ENCODE measurements around the gene YBX2. TPM values are rescaled to one million over a fixed set of nuclear protein-coding genes. Genes with fewer than 3 reads are reported as not detected.

YBX2 gene
- total RNA-seq, 8 experiments from 2014 or later = 0.09 to 2.4 (median 0.51) TPM

GRCh38 chr17:7329374-7329996 is 35.0 kb upstream of the YBX2 start:
- in situ Hi-C loops (cut with MboI; ENCODE audit: low pct_unique_long_range_greater_than_20kb in 2 of 9, low sequenced_read_pairs in 9 of 9, unreplicated experiment in 9 of 9) = no loop called here
- Histone ChIP-seq H3K27ac (peak overlapping the region; percentile 93 to 94), H3K4me1 (replicated peaks in 1 of 2) (peaks cover 13% of the 10 kb centered on the region in 2 donors), H3K4me3 (peak overlapping the region; percentile 68 to 95 (median 82))
- WGBS, 10 experiments = 0 to 2% methylated on average over 3 to 9 of the region's 43 CpGs; no CpG with 5 or more reads in 8 of the 10 experiments
- ATAC-seq (replicated peaks in 6 of 8) = peak; percentile 64 to 86 (median 82)

- H3K4me3 ChIP-seq = peak within 1 kb of the TSS; percentile 68 to 95 (median 82)
- 0 to 17% (median 3%) methylated on average over 1 to 14 of the region's 50 CpGs; no CpG with 5 or more reads in 6 of the 10 experiments for WGBS, 10 experiments
- peak; percentile 15 to 55 (median 28) for ATAC-seq (replicated peaks in 6 of 8)
- peak within 1 kb of the TSS; percentile 93 to 94 for H3K27ac ChIP-seq
- peaks cover 13% of the 10 kb centered on the region in 2 donors for H3K4me1 ChIP-seq (replicated peaks in 1 of 2)
- in situ Hi-C loops (cut with MboI; ENCODE audit: low pct_unique_long_range_greater_than_20kb in 2 of 9, low sequenced_read_pairs in 9 of 9, unreplicated experiment in 9 of 9) = no loop called here
Observed at GRCh38 chr17:7328840-7329373, 34.5 kb upstream of the YBX2 start, which contains the start of gene NEURL4. NEURL4 (minus strand) TSS chr17:7329335; CDS start chr17:7329312, 23 bp downstream.

DNA sequence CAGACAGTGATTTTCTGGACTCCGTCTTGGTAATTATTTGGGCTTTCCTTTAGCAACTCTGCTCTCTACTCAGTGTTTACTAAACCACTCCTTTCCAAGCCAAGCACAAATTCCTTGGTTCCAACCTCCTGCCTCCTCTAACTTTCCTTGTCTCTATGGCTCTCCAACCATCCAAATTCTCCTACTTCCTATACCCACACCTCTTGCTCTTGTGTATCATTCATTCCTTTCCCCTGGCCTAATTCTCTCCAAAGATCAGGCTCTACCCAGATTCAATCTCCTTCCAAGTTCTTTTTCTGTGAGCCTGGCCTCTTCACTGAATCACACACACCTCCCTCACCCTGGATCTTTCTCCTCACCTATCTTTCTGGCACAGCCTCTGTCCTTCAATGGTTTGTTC is 33.6 kb upstream of the YBX2 start:
- Histone ChIP-seq H3K4me1 (replicated peaks in 1 of 2) (peaks cover 13% of the 10 kb centered on the region in 2 donors), H3K27ac (no peak overlapping the region), H3K4me3 (peak overlapping the region; percentile 68 to 95 (median 82))
- in situ Hi-C loops (cut with MboI; ENCODE audit: low pct_unique_long_range_greater_than_20kb in 2 of 9, low sequenced_read_pairs in 9 of 9, unreplicated experiment in 9 of 9) = no loop called here
- WGBS, 10 experiments = 33 to 100% (median 80%) methylated on average over 1 of the region's 1 CpG; no CpG with 5 or more reads in 6 of the 10 experiments
- no peak for ATAC-seq (replicated peaks in 6 of 8)

DNA sequence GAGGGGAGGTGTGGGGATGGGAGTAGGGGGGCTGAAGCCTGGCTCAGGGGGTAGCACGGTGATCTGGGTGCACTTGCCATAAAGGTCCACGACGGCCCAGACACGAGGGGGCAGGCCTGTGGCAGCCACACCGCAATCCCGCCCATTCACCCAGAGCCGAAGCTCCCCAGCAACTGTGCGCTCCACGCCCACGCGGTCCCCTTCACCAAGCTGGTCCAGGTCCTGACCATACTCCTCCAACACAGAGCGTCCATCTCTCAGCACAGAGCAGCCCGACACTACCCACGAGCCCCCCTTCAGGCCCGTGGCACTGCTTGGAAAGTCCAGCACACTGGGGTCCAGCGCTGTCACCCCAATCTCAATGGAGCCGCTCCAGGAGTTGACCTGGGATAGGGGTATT is 33.1 kb upstream of the YBX2 start:
- Histone ChIP-seq H3K4me3 (peak overlapping the region in 1 of 5 donors; percentile 95), H3K27ac (no peak overlapping the region), H3K4me1 (replicated peaks in 1 of 2) (peaks cover 13% of the 10 kb centered on the region in 2 donors)
- in situ Hi-C loops (cut with MboI; ENCODE audit: low pct_unique_long_range_greater_than_20kb in 2 of 9, low sequenced_read_pairs in 9 of 9, unreplicated experiment in 9 of 9) = no loop called here
- 73 to 100% (median 89%) methylated on average over 1 to 8 of the region's 17 CpGs; no CpG with 5 or more reads in 5 of the 10 experiments for WGBS, 10 experiments
- ATAC-seq (replicated peaks in 6 of 8) = no peak

DNA sequence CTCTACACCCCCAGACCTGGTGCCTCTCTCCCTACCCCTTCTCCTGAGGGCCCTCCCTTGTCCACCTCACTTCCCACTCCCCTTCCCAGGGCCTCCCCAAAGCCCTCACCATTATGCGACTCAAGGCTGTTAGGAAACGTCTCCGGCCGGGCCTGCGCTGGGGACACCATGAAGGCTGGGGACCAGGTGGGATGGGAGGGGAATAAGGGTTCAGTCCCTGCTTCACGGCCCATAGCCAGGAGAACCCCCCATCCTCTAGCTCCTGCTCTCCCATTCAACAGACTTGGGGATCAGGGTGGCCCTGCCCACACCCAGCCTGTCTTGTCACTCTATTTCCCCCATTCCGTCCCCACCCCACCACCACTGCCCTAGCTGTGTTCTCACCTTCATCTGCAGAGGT is 32.6 kb upstream of the YBX2 start:
- in situ Hi-C loops (cut with MboI; ENCODE audit: low pct_unique_long_range_greater_than_20kb in 2 of 9, low sequenced_read_pairs in 9 of 9, unreplicated experiment in 9 of 9) = no loop called here
- H3K27ac ChIP-seq = no peak overlapping the region
- peaks cover 13% of the 10 kb centered on the region in 2 donors for H3K4me1 ChIP-seq (replicated peaks in 1 of 2)
- 80% methylated on average over 2 of the region's 7 CpGs; no CpG with 5 or more reads in 9 of the 10 experiments for WGBS, 10 experiments
- no peak overlapping the region for H3K4me3 ChIP-seq
- ATAC-seq (replicated peaks in 6 of 8) = no peak

- in situ Hi-C loops (cut with MboI; ENCODE audit: low pct_unique_long_range_greater_than_20kb in 2 of 9, low sequenced_read_pairs in 9 of 9, unreplicated experiment in 9 of 9) = no loop called here
Observed at GRCh38 chr17:7326186-7326585, 31.7 kb upstream of the YBX2 start.

GRCh38 chr17:7325031-7325528 is 30.6 kb upstream of the YBX2 start:
- 90 to 100% methylated on average over 2 of the region's 19 CpGs; no CpG with 5 or more reads in 8 of the 10 experiments for WGBS, 10 experiments
- in situ Hi-C loops (cut with MboI; ENCODE audit: low pct_unique_long_range_greater_than_20kb in 2 of 9, low sequenced_read_pairs in 9 of 9, unreplicated experiment in 9 of 9) = no loop called here
- no peak overlapping the region for H3K4me3 ChIP-seq

More at GRCh38 chr17:7326186-7326585, 31.7 kb upstream of the YBX2 start:
- H3K4me1 ChIP-seq (replicated peaks in 1 of 2) = peaks cover 13% of the 10 kb centered on the region in 2 donors
- no peak overlapping the region for H3K27ac ChIP-seq
- WGBS, 10 experiments = 94 to 100% (median 100%) methylated on average over 2 to 4 of the region's 11 CpGs; no CpG with 5 or more reads in 5 of the 10 experiments
- H3K4me3 ChIP-seq = no peak overlapping the region
- ATAC-seq (replicated peaks in 6 of 8) = no peak

GRCh38 chr17:7324438-7324779 is 30.0 kb upstream of the YBX2 start:
- WGBS, 10 experiments = 60 to 100% (median 100%) methylated on average over 1 to 2 of the region's 3 CpGs; no CpG with 5 or more reads in 5 of the 10 experiments
- H3K4me3 ChIP-seq = peak overlapping the region in 1 of 5 donors; percentile 1
- no peak for ATAC-seq (replicated peaks in 6 of 8)
- in situ Hi-C loops (cut with MboI; ENCODE audit: low pct_unique_long_range_greater_than_20kb in 2 of 9, low sequenced_read_pairs in 9 of 9, unreplicated experiment in 9 of 9) = no loop called here
- peaks cover 6 to 7% of the 10 kb centered on the region in 2 donors for H3K4me1 ChIP-seq (replicated peaks in 1 of 2)
- H3K27ac ChIP-seq = no peak overlapping the region

More at GRCh38 chr17:7325031-7325528, 30.6 kb upstream of the YBX2 start:
- ATAC-seq (replicated peaks in 6 of 8) = no peak
- Histone ChIP-seq H3K27ac (no peak overlapping the region), H3K4me1 (replicated peaks in 1 of 2) (peaks cover 6 to 7% of the 10 kb centered on the region in 2 donors)

DNA sequence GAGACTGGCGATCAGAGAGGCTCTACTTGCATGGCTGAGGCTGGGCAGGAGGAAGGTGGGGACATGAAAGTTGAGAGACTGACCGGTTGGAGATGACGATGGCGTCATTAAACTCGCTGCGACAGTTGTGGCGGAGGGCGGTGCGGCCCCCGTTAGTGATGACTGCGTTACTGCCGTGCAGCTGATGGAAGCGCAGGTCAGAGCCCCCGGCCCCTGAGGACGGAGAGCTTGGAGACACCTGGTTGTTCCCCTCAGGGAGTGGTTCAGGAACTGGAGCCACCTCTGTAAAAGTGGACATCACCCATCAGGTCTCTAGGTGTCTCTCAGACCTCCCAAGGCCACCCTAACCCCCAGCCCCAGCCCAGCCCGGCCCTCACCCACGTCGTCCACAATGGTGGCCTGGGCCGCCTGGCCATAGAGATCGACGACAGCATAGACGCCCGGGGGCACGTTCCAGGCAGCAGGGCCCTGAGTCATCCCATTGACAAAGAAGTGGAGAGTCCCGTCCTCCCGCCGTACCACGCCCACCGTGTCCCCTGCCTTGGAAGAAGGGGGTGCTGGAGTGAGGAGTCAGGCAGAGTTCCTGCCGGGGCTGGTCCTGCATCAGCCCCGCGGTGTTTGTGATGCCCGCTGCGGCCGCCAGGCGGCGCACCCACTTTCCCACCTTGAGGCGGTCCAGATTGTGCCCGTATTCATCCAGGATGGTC is 29.4 kb upstream of the YBX2 start:
- Histone ChIP-seq H3K4me1 (replicated peaks in 1 of 2) (peaks cover 6 to 7% of the 10 kb centered on the region in 2 donors), H3K4me3 (peak overlapping the region in 1 of 5 donors; percentile 1), H3K27ac (no peak overlapping the region)
- ATAC-seq (replicated peaks in 6 of 8) = peak; percentile 18 to 54 (median 44)
- in situ Hi-C loops (cut with MboI; ENCODE audit: low pct_unique_long_range_greater_than_20kb in 2 of 9, low sequenced_read_pairs in 9 of 9, unreplicated experiment in 9 of 9) = no loop called here
- WGBS, 10 experiments = 47 to 84% methylated on average over 9 to 13 of the region's 39 CpGs; no CpG with 5 or more reads in 8 of the 10 experiments

DNA sequence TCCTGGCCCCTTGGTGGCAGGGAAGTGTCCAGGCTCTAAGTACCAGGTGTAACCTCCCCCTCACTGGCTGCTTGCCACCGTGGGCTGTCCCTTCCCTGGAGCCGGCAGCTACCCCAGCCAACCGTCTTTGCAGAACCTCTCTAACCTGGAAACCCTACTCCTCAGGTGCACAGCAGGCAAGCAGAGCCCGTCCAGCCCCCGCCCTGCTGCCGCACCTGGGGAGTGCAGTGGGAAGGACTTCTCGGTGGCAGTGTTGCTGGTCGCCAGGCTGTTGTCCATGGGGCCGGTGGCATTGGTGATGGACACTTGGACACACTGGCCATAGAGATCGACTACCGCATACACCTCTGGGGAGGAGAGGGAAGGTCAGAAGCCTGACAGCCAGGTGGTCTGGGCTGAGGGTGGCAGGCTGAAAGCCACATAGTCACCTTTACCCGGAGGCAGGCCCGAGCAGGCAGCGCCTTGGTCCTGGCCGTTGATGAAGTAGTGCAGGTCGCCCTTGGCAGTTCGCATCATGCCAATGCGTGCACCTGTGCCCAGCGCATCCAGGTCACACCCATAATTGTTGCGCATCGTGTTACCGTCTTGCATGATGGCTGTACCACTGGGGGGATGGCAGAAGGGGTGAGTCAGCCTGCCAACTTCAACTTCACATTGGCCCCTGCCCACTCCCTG is 28.2 kb upstream of the YBX2 start:
- 92 to 100% (median 100%) methylated on average over 1 to 4 of the region's 22 CpGs; no CpG with 5 or more reads in 5 of the 10 experiments for WGBS, 10 experiments
- in situ Hi-C loops (cut with MboI; ENCODE audit: low pct_unique_long_range_greater_than_20kb in 2 of 9, low sequenced_read_pairs in 9 of 9, unreplicated experiment in 9 of 9) = no loop called here
- H3K27ac ChIP-seq = no peak overlapping the region
- no peak for ATAC-seq (replicated peaks in 6 of 8)
- H3K4me1 ChIP-seq (replicated peaks in 1 of 2) = no peaks in the 10 kb centered on the region
- no peak overlapping the region for H3K4me3 ChIP-seq

- no peak overlapping the region for H3K4me3 ChIP-seq
- 80 to 88% (median 84%) methylated on average over 3 to 8 of the region's 15 CpGs; no CpG with 5 or more reads in 7 of the 10 experiments for WGBS, 10 experiments
- no peaks in the 10 kb centered on the region for H3K4me1 ChIP-seq (replicated peaks in 1 of 2)
- no peak overlapping the region for H3K27ac ChIP-seq
- in situ Hi-C loops (cut with MboI; ENCODE audit: low pct_unique_long_range_greater_than_20kb in 2 of 9, low sequenced_read_pairs in 9 of 9, unreplicated experiment in 9 of 9) = no loop called here
- no peak for ATAC-seq (replicated peaks in 6 of 8)
Observed at GRCh38 chr17:7321466-7321865, 27.0 kb upstream of the YBX2 start.

DNA sequence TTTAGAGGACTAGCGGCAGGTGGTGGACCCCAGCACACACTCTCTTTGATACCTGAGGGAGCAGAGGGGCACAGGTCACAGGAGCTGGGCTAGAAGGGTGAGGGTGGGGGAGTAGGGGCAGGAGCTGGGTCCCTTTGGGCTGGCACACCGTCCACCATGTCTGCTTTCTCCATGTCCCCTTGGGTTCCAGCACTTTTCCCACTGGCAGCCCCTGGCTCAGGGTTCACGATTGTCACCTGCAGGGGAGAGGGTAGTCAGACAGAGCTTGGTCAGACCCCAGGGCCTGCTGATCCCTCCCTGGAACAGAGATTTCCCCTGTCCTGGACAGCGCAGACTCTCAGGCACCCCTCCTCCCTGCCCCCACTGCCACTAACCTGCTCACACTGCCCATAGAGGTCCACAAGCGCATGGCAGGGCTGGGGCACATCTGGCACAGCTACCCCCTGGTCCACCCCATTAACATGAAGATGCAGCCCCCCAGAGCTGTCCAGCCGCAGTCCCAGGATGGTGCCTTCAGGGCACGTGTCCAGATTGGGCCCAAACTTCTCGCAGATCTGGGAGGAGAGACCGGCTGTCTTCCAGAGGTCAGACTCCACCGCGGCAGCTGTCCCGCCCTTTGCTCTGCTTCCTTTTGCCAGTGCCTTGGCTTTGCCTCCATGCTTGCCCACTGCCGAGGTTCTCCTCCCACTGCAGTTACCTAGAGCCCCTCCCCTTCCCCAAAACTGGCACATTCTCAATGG is 23.9 kb upstream of the YBX2 start:
- ATAC-seq (replicated peaks in 6 of 8) = no peak
- H3K4me3 ChIP-seq = no peak overlapping the region
- WGBS, 10 experiments = 40 to 100% (median 93%) methylated on average over 1 to 4 of the region's 13 CpGs; no CpG with 5 or more reads in 5 of the 10 experiments
- no peak overlapping the region for H3K27ac ChIP-seq
- in situ Hi-C loops (cut with MboI; ENCODE audit: low pct_unique_long_range_greater_than_20kb in 2 of 9, low sequenced_read_pairs in 9 of 9, unreplicated experiment in 9 of 9) = no loop called here
- H3K4me1 ChIP-seq (replicated peaks in 1 of 2) = peaks cover 13 to 14% of the 10 kb centered on the region in 2 donors

Measured in motor neuron (in vitro differentiated cells).